ENCODE results near the gene EIF4G1.
"Not testable (repeated sequence)": the region's sequence is repeated elsewhere in the genome, so short reads cannot be mapped to it uniquely, and the experiment has no call there.

EIF4G1 gene

DNA sequence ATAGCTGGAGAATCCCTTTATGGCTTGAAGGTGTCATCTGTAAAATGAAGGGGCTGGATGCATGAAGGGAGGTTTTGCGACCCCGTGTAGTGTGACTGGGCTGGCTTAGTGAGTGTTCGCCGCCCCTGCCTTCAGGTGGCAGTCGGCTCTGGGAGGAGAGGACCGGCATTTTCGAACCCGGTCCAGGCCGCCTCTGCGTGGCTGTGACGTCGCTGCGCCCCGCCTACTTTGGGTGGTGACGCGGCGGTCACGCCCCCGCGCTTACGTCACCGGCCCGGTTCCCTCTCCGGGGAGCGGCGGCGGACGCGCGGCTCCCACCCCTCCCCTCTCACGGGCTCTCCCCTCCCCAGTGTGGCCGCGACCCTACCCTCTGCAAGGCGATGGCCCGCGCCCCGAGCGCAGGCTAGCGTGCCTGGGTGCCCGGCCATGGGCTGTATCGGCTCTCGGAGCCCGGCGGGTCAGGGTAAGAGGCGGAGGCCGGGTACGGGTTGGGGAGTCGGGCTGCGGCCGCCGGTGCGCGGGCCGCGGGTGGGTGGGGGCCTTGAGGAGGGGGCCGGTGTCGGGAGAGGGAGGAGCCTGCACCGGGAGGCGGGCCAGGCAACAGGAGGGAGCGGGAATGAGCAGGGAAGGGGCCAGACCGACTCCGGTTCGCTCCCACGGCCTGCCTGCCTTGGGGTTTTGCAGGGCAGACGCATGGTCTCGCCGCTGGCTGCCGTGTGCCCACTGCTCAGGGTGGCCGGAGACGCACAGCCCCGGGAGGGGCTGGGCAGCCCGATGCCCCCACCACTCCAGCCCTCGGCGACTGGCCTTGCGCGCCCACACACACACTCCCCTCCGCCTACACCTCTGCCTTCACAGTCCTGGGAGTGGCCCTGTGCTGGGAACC is 21.5 kb downstream of the EIF4G1 start:
- no peak for FAIRE-seq

- FAIRE-seq = no peak
These were observed 22.4 kb downstream of the EIF4G1 start for GRCh38 chr3:184336547-184337398.

DNA sequence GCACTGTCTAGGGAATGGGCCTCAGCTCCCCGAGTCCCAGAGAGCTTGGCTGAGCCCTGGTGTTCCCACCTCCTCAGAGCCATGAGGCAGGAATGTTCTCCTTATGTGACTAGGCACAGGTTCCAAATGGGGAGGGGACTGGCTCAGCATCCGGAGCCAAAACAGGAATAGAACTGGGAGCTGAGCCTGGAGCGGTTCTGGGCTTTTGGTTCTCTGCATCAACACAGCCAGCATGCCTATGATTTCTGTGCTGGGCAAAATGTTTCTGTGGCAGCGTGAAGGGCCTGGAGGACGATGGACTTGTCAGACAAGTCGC is 23.0 kb downstream of the EIF4G1 start, which contains the start of gene FAM131A:
Gene FAM131A, plus strand, starts transcription at position 202 of the 316 bp plus-strand sequence. Its CDS starts 31 bp downstream, at position 233.
- no peak for FAIRE-seq

GRCh38 chr3:184337981-184338380 is 23.6 kb downstream of the EIF4G1 start:
- no peak for FAIRE-seq

DNA sequence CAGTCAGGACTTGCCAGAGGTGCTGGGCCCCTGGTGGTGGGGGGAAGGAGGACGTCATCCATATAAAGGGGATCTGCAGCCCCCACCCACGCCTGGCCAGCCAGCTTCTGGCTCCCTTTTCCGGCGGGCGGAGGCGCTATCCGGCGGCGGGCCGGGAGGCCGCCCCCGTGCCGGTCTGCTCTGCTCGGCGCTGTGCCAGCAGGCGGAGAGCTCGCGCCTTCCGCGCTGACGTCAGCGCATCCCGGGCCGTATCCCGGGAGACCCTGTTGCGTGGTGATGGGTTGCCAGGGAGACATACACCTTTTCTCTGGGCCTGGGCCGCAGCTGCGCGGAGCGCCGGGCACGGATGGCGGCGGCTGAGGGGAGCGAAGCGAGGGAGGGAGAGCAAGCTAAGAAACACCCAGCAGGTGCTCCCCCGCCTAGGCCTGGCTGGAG is 24.1 kb downstream of the EIF4G1 start:
- no peak for FAIRE-seq

GRCh38 chr3:184339001-184339400 is 24.6 kb downstream of the EIF4G1 start:
- FAIRE-seq = no peak

DNA sequence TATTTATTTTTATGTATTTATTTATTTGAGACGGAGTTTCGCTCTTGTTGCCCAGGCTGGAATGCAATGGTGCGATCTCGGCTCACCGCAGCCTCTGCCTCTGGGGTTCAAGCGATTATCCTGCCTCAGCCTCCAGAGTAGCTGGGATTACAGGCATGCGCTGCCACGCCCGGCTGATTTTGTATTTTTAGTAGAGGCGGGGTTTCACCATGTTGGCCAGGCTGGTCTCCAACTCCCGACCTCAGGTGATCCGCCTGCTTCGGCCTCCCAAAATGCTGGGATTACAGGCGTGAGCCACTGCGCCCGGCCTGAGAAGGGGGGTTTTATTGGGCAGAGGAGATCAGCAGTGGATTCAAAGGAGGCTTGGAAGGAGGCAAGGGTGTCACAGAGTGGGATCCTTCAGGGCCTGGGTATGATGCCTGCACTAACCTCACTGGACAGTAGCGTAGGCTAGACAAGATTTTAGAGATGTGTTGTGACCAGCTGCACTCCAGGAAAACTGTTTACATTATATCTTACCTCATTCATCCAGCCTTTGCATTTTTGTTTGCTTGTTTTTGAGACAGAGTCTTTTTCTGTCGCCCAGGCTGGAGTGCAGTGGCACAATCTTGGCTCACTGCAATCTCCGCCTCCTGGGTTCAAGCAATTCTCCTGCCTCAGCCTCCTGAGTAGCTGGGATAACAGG is 25.2 kb downstream of the EIF4G1 start:
- not testable (repeated sequence) for FAIRE-seq

GRCh38 chr3:184341925-184342324 is 27.5 kb downstream of the EIF4G1 start:
- no peak for FAIRE-seq

- FAIRE-seq = no peak
These were observed 28.9 kb downstream of the EIF4G1 start for GRCh38 chr3:184343200-184343876.

GRCh38 chr3:184344579-184345316 is 30.3 kb downstream of the EIF4G1 start:
- FAIRE-seq = no peak

- no peak for FAIRE-seq
These were observed 31.1 kb downstream of the EIF4G1 start for GRCh38 chr3:184345317-184346144.

GRCh38 chr3:184346480-184347190 is 32.2 kb downstream of the EIF4G1 start:
- FAIRE-seq = no peak

DNA sequence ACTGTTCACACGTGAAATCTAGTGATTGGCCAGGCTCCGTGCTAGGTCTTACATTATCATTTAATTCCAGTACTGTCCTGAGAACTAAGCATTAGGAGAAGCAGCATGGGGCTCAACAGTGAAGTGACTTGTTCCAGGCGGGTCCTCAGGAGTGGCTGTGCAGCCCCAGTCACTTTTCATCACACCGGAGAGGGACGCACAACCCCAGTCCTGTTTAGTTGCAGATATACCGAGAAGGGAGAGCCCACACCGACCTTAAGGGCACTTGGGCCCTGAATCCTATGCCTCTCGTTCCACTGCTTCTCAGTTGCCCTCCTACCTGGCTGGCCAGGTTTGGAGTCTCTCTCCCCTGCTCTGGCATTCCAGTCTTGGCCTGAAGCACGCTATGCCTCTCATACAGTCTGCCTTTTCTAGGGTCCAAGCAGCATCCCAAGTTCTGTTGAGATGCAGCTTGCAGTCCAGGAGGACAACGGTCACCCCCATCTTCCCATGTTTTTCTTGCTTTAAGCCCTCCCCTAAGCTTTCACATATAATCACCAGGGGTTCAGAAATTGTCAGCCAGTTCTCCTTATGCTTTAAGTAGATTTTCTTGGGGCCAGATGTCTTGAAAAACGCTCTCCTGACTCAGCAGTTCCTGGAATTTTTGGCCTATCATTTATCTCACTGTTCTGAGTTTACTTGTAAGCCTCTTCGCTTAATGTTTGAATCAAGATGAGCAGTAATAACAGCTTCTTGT is 33.1 kb downstream of the EIF4G1 start:
- FAIRE-seq = no peak

GRCh38 chr3:184348057-184348382 is 33.6 kb downstream of the EIF4G1 start:
- no peak for FAIRE-seq

GRCh38 chr3:184349563-184350470 is 35.4 kb downstream of the EIF4G1 start:
- no peak for FAIRE-seq

- FAIRE-seq = no peak
These were observed 36.2 kb downstream of the EIF4G1 start for GRCh38 chr3:184350618-184351017.

- FAIRE-seq = no peak
These were observed 37.2 kb downstream of the EIF4G1 start for GRCh38 chr3:184351511-184352148.
